OCI-LY3 (cell line): Measurements from ENCODE around the gene CHD1.
A peak's percentile ranks its signal among the peaks of the same experiment; 100 is the strongest.

ENCODE experiments used
- H2AFZ ChIP-seq: fragments of 200-600, 300-600 bp; shearing (Covaris generic); 2 replicates; pipeline ENCODE4 v1.6.0; 2014; ENCODE audit warnings: antibody characterized with exemption, low read depth, low read length
- H3K27ac ChIP-seq: fragments of 200-600, 300-600 bp; sonication (generic); 2 replicates; pipeline ENCODE4 v1.5.1; 2014; ENCODE audit warnings: mild to moderate bottlenecking, low read length, moderate library complexity, mixed read lengths
- H3K27me3 ChIP-seq: fragments of 200-600, 300-600 bp; sonication (generic); 2 replicates; pipeline ENCODE4 v1.6.1; 2014; ENCODE audit warnings: low read depth, low read length, mixed read lengths
- H3K36me3 ChIP-seq: fragments of 200-600, 300-600 bp; sonication (generic); replicated peaks from 2 replicates; pipeline ENCODE3; 2014; ENCODE audit warnings: low read depth, low read length, mixed read lengths
- H3K4me1 ChIP-seq: fragments of 300-600, 200-600 bp; sonication (generic); 2 replicates; pipeline ENCODE4 v1.6.1; 2014; ENCODE audit warnings: low read length, mixed read lengths
- H3K4me2 ChIP-seq: fragments of 200-600, 300-600 bp; sonication (generic); 2 replicates; pipeline ENCODE4 v1.6.1; 2014; ENCODE audit warnings: low read length, mixed read lengths
- H3K4me3 ChIP-seq: fragments of 300-600, 200-600 bp; sonication (generic); 2 replicates; pipeline ENCODE4 v1.5.1; 2014; ENCODE audit warnings: antibody characterized with exemption, mild to moderate bottlenecking, low read length, moderate library complexity
- H3K79me2 ChIP-seq: fragments of 300-600, 200-600 bp; shearing (Covaris generic); 2 replicates; pipeline ENCODE4 v1.6.1; 2014; ENCODE audit warnings: mild to moderate bottlenecking, low read length, mixed read lengths
- H3K9ac ChIP-seq: fragments of 300-600, 200-600 bp; shearing (Covaris generic); 2 replicates; pipeline ENCODE4 v1.6.0; 2014; ENCODE audit warnings: mild to moderate bottlenecking, low read length, moderate library complexity
- H3K9me3 ChIP-seq: fragments of 200-600, 300-600 bp; shearing (Covaris generic); 2 replicates; pipeline ENCODE4 v1.6.1; 2014; ENCODE audit warnings: low read length, mixed read lengths; ENCODE audit not compliant: insufficient read depth
- H4K20me1 ChIP-seq: fragments of 200-600, 300-600 bp; sonication (generic); 2 replicates; pipeline ENCODE4 v1.6.1; 2016; ENCODE audit warnings: low read length, mixed read lengths; ENCODE audit not compliant: insufficient read depth
- CTCF ChIP-seq: fragments of 200-600, 300-600 bp; sonication (generic); IDR thresholded peaks from 2 replicates; pipeline ENCODE4 v1.5.1; 2014; ENCODE audit warnings: antibody characterized with exemption, low read length, low read depth
- EZH2phosphoT487 ChIP-seq: fragments of 200-600 bp; shearing (Covaris generic); IDR thresholded peaks from 2 replicates; pipeline ENCODE4 v1.6.1; 2018; ENCODE audit warnings: antibody characterized with exemption, mixed run types, low read depth

CHD1 gene

DNA sequence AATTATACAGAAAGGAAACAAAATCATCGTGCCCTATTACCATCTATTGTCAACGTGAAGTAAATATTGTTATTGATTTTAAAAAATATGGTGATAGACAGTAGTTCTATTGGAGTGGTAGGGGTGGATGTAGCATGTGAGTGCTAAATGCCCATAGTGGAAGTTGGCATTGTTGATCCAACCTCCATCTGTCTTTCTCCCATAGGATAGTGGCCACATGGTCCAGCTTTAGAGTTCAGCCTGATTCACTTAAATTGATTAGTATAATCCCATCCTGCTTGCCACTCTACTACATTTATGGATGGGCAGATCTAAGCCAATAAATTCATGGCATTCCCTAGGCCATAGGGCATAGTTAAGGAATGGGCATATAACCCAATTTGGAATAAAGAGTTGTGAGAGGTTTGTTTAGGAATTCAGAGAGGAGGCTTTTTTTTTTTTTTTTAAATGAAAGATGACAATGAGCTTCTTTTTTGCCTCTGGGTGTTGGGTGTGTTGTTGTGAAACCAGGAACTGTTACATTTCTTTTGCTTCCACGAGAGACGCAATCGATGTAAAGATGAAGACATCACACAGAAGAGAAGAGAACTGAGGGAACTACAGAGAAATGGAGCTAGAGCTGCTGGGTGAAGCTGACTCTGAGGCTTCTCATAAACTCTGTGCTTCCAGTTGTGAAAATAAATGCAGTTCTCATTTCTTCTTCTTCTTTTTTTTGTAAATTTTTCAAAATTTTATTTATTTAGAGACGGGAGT is 12.5 kb upstream of the CHD1 start:
- Histone ChIP-seq H2AFZ (no peak overlapping the region), H3K27me3 (no peaks in the 10 kb centered on the region), H3K4me2 (no peak overlapping the region), H3K79me2 (no peaks in the 10 kb centered on the region), H3K27ac (no peak overlapping the region), H3K9me3 (no peaks in the 10 kb centered on the region), H4K20me1 (no peaks in the 10 kb centered on the region), H3K4me3 (no peak overlapping the region), H3K4me1 (peaks cover 10% of the 10 kb centered on the region), H3K9ac (no peak overlapping the region), H3K36me3 (no peaks in the 10 kb centered on the region)
- TF ChIP-seq CTCF (no peak), EZH2phosphoT487 (no peak)

DNA sequence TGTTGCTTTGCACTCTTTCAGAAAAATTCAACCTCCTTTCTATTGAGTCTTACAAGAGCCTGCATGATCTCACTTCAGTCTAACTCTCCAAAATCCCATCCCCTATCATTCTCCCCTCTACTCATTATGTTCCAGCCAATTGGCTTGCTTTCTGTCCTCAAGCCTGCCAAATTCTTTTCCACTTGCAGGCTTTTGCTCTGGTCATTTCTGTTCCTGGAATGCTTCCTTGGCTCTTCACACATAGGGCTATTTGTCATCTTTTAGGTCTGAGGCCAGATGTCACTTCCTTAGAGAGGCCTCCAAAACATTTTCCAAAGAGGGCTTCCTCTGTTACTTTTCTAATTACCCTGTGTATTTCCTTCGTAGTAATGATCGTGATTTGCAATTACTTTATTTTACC is 11.8 kb upstream of the CHD1 start:
- Histone ChIP-seq H4K20me1 (no peaks in the 10 kb centered on the region), H3K27ac (no peak overlapping the region), H3K4me3 (no peak overlapping the region), H3K27me3 (no peaks in the 10 kb centered on the region), H3K9me3 (no peaks in the 10 kb centered on the region), H3K4me2 (no peak overlapping the region; the same call in 1 of the 2 replicates), H3K36me3 (no peaks in the 10 kb centered on the region), H3K4me1 (peaks cover 10% of the 10 kb centered on the region), H3K79me2 (no peaks in the 10 kb centered on the region), H3K9ac (no peak overlapping the region), H2AFZ (peak overlapping the region; percentile 27; the same call in 1 of the 2 replicates)
- no peak for TF ChIP-seq EZH2phosphoT487
- no peak for TF ChIP-seq CTCF

GRCh38 chr5:98938464-98938863 is 9.7 kb upstream of the CHD1 start:
- Histone ChIP-seq H3K79me2 (no peaks in the 10 kb centered on the region), H3K27ac (no peak overlapping the region), H3K4me1 (peaks cover 16% of the 10 kb centered on the region), H3K36me3 (no peaks in the 10 kb centered on the region), H3K9ac (no peak overlapping the region), H3K4me2 (no peak overlapping the region), H2AFZ (no peak overlapping the region), H3K9me3 (no peaks in the 10 kb centered on the region), H3K27me3 (no peaks in the 10 kb centered on the region), H4K20me1 (no peaks in the 10 kb centered on the region), H3K4me3 (no peak overlapping the region)
- TF ChIP-seq CTCF (no peak), EZH2phosphoT487 (no peak)

DNA sequence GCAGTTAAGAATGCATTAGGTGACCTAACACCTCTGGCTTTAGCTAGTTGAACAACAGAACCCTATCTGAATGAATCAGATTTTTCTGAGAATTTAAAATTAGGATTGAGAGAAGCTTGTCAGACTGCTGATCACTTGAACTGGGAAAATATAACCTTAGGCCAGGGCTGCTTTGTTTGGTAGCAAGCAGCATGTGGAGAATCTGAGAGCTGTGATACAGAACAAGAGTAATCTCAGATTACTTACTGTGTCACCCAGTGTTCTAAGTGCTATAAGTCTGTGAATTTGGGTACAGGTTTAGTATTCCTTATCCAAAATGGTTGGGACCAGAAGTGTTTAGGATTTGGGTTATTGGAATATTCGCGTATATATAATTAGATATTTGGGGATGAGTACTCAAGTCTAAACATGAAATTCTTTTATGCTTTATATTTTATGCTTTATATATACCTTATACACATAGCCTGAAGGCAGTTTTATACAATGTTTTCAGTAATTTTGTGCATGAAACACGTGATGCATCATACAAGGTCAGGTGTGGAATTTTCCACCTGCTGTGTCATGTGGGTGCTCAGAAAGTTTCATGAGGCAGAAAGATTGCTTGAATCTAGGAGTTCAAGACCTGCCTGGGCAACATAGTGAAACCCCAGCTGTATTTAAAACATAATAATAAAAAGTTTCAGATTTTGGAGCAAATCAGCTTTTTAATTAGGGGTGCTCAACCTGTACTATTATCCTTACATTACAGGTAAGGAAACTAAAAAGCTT is 8.3 kb upstream of the CHD1 start:
- no peaks in the 10 kb centered on the region for H3K9me3 ChIP-seq
- H4K20me1 ChIP-seq: no peaks in the 10 kb centered on the region
- H3K4me2 ChIP-seq: no peak overlapping the region
- no peak overlapping the region for H3K27ac ChIP-seq
- no peak overlapping the region for H2AFZ ChIP-seq
- H3K36me3 ChIP-seq: no peaks in the 10 kb centered on the region
- H3K9ac ChIP-seq: no peak overlapping the region
- no peak overlapping the region for H3K4me3 ChIP-seq
- peaks cover 24% of the 10 kb centered on the region for H3K4me1 ChIP-seq
- no peaks in the 10 kb centered on the region for H3K79me2 ChIP-seq
- TF ChIP-seq EZH2phosphoT487 (no peak), CTCF (no peak)
- no peaks in the 10 kb centered on the region for H3K27me3 ChIP-seq
